ENCODE results near the gene MYO19. TPM values are rescaled to one million over a fixed set of nuclear protein-coding genes. Genes with fewer than 3 reads are reported as not detected.

Gene MYO19
- total and polyA plus RNA-seq, 7 donors = 10.1 to 28.7 (median 15.2) TPM

DNA sequence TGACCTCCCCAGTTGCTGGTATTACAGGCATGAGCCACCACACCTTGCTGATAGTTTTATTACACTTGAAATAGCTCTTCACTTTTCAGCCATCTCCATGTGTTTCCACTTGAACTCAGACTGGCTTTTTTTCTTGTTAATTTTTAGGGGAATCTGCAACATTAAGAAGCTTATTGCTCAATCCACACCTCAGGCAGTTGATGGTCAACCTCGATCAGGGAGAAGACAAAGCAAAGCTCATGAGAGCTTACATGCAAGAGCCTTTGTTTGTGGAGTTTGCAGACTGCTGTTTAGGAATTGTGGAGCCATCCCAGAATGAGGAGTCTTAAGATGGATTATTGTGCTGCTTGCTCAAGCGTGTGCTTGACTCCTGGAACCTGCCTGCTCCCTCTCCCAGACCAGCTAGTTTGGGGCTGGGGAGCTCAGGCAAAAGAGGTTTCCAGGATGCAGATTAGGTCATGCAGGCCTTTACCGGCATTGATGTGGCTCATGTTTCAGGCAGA is 39.5 kb downstream of the MYO19 start:
- H3K4me3 ChIP-seq = no peak overlapping the region
- H3K27ac ChIP-seq = no peak overlapping the region
- TF ChIP-seq CTCF (IDR thresholded peaks at IDR 0.05) = no peak
- 57 to 61% (median 58%) methylated on average over 3 of the region's 3 CpGs for WGBS, 3 donors
- H3K27me3 ChIP-seq (ENCODE audit: insufficient read depth in 3 of 3, low read length in 2 of 3) = no peaks in the 10 kb centered on the region
- DNase-seq (no peak), ATAC-seq (no peak)
- intact Hi-C loops (cut with DNase I) = no loop called here
- H3K36me3 ChIP-seq (ENCODE audit: insufficient read depth in 1 of 2, low read depth in 1 of 2) = peaks cover 7 to 81% of the 10 kb centered on the region in 2 donors
- H3K9me3 ChIP-seq = no peaks in the 10 kb centered on the region
- no peaks in the 10 kb centered on the region for H3K4me1 ChIP-seq

GRCh38 chr17:36494674-36495073 is 40.0 kb downstream of the MYO19 start:
- intact Hi-C loops (cut with DNase I) = no loop called here

DNA sequence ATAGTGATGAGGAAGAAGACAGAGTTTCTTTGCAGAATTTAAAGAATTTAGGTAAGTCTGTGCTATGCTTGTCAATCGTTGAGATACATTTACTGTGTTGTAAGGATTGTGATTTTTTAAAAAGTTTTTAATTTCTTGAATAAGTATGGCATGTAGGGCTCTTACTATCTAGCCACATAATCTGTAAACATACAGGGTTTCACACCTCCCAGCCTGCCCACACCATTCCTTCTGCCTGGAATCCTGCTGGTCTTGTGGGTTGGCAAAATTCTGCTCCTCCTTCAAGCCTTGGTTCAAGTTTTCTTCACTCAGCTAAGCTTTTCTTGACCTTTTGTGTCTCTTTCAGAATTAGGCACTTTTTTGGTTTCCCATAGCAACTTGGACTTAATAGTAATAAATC is 40.7 kb downstream of the MYO19 start:
- 81 to 84% (median 81%) methylated on average over 1 of the region's 1 CpG for WGBS, 3 donors
- TF ChIP-seq CTCF (IDR thresholded peaks at IDR 0.05) = no peak
- Histone ChIP-seq H3K36me3 (ENCODE audit: insufficient read depth in 1 of 2, low read depth in 1 of 2) (peaks cover 7 to 76% of the 10 kb centered on the region in 2 donors), H3K4me1 (no peaks in the 10 kb centered on the region), H3K27me3 (ENCODE audit: insufficient read depth in 3 of 3, low read length in 2 of 3) (no peaks in the 10 kb centered on the region), H3K27ac (no peak overlapping the region), H3K9me3 (no peaks in the 10 kb centered on the region), H3K4me3 (no peak overlapping the region)
- no peak for DNase-seq
- intact Hi-C loops (cut with DNase I) = no loop called here
- ATAC-seq = no peak

More at GRCh38 chr17:36494674-36495073, 40.0 kb downstream of the MYO19 start:
- WGBS, 3 donors = 68 to 84% (median 74%) methylated on average over 5 of the region's 5 CpGs
- DNase-seq = no peak
- Histone ChIP-seq H3K36me3 (ENCODE audit: insufficient read depth in 1 of 2, low read depth in 1 of 2) (peaks cover 7 to 77% of the 10 kb centered on the region in 2 donors), H3K4me3 (no peak overlapping the region), H3K4me1 (no peaks in the 10 kb centered on the region), H3K27me3 (ENCODE audit: insufficient read depth in 3 of 3, low read length in 2 of 3) (no peaks in the 10 kb centered on the region), H3K27ac (no peak overlapping the region), H3K9me3 (no peaks in the 10 kb centered on the region)
- no peak for TF ChIP-seq CTCF (IDR thresholded peaks at IDR 0.05)
- no peak for ATAC-seq

DNA sequence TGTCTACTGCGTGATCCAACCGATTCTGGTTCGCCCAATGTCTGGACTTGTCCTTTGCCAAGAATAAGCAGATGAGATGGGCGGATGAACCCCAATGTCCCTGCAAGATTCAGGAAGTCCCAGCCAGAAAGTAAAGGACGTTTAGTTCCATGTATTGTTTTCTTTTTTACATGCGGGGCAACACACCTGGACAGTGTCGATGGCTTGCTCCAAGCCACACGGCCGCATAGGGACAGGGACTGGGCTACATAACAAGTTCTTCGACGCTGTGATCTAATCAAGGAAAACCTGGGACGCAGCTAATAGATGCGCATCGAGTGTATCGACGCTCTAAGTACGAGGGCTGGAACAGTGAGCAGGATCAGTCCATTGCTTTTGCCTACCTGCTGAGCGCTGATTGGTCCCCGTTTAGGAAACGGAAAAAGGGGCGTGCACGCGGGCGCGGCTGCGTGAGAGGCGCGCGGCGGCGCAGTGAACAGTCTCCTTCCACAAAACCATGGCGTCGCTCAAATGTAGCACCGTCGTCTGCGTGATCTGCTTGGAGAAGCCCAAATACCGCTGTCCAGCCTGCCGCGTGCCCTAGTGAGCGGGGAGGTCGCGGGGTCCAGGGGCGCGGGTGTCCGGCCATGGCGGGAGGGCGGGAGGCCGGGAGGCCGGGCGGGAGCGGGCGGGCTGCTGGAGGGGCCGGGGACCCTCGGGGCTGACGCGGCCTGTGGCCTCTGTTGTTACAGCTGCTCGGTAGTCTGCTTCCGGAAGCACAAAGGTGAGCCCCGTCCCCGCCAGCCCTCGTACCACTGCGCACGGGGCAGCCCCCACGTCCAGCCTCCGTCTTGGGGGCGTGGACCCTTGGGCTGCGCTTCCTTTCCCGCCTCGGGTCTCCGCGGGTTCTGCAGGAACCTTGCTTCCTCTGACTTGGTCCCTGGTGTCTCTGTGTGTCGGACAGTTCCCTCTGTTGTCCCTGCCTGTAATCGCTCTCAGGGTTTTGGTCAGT is 48.2 kb downstream of the MYO19 start, which contains the start of gene ZNHIT3:
TSS of gene ZNHIT3 (plus strand) at position 478 of the 991 bp plus-strand sequence. CDS start at position 497, 19 bp downstream.
- intact Hi-C loops (cut with DNase I) = loop anchor here in 1 of 2 donors (5.0 kb wide), 1 partner anchor 106 kb away; the partner anchor contains the start of gene DHRS11
- TF ChIP-seq CTCF (IDR thresholded peaks at IDR 0.05) = no peak
- Histone ChIP-seq H3K36me3 (ENCODE audit: insufficient read depth in 1 of 2, low read depth in 1 of 2) (peaks cover 0 to 2% of the 10 kb centered on the region in 2 donors), H3K4me1 (peaks cover 17% of the 10 kb centered on the region), H3K4me3 (peak within 1 kb of the TSS; percentile 99), H3K27me3 (ENCODE audit: insufficient read depth in 3 of 3, low read length in 2 of 3) (no peaks in the 10 kb centered on the region), H3K9me3 (no peaks in the 10 kb centered on the region), H3K27ac (peak within 1 kb of the TSS; percentile 83)
- 0 to 1% (median 1%) methylated on average over 56 to 73 of the region's 73 CpGs for WGBS, 3 donors
- DNase-seq = peak; percentile 91 to 94
- peak; percentile 92 to 96 (median 96) for ATAC-seq
